Cardiac muscle cell (in vitro differentiated cells and primary cell): Measurements from ENCODE around the gene PACS2. TPM values are rescaled to one million over a fixed set of nuclear protein-coding genes. Genes with fewer than 3 reads are reported as not detected.

ENCODE experiments used
- DNase-seq, 2 donors: peaks; one replicate each; pipeline versions ENCODE4 v3.0.0 to v3.0.0-alpha.2; 2010 to 2017; ENCODE audit warnings: low read depth in 1 of 2, low spot score in 1 of 2
- H3K27ac ChIP-seq: fragments of 200-600 bp; sonication (generic); 2 replicates; pipeline ENCODE4 v1.5.1; 2016
- H3K27me3 ChIP-seq: fragments of 200-600 bp; sonication (generic); 2 replicates; pipeline ENCODE4 v1.6.0; 2016; ENCODE audit warnings: control low read depth
- H3K36me3 ChIP-seq: fragments of 200-600 bp; sonication (generic); 2 replicates; pipeline ENCODE4 v1.5.1; 2016; ENCODE audit warnings: control low read depth
- H3K4me1 ChIP-seq: fragments of 200-600 bp; sonication (generic); 2 replicates; pipeline ENCODE4 v1.8.1; 2017; ENCODE audit warnings: low read depth, mild to moderate bottlenecking, mixed run types
- H3K4me3 ChIP-seq: fragments of 200-600 bp; sonication (generic); 2 replicates; pipeline ENCODE4 v1.5.1; 2016; ENCODE audit warnings: mild to moderate bottlenecking
- H3K9me3 ChIP-seq: fragments of 200-600 bp; sonication (generic); 2 replicates; pipeline ENCODE4 v1.5.1; 2017; ENCODE audit warnings: low read depth, mild to moderate bottlenecking, control low read depth
- polyA plus RNA-seq: library from polyadenylated mRNA; unstranded; fragments of >200 nt; fragmentation: Nextera tagmentation; extraction: Ambion mirVana; gene quantifications from 2 replicates; pipeline ENCODE4 v1.2.1, GENCODE V29; 2016
- total RNA-seq: library from RNA; depleted of rRNA; stranded (reverse); fragments of >200 nt; gene quantifications from 2 replicates; pipeline ENCODE4 v1.2.3, GENCODE V29; 2016
- TF ChIP-seq, protein P1 (sequence below): IDR thresholded peaks from 2 replicates; pipeline ENCODE4 v1.5.1; 2012; ENCODE audit warnings: low read depth, mild to moderate bottlenecking, low read length

The PACS2 gene
- total and polyA plus RNA-seq, 2 experiments from 2014 or later: 66.1 to 144 TPM

DNA sequence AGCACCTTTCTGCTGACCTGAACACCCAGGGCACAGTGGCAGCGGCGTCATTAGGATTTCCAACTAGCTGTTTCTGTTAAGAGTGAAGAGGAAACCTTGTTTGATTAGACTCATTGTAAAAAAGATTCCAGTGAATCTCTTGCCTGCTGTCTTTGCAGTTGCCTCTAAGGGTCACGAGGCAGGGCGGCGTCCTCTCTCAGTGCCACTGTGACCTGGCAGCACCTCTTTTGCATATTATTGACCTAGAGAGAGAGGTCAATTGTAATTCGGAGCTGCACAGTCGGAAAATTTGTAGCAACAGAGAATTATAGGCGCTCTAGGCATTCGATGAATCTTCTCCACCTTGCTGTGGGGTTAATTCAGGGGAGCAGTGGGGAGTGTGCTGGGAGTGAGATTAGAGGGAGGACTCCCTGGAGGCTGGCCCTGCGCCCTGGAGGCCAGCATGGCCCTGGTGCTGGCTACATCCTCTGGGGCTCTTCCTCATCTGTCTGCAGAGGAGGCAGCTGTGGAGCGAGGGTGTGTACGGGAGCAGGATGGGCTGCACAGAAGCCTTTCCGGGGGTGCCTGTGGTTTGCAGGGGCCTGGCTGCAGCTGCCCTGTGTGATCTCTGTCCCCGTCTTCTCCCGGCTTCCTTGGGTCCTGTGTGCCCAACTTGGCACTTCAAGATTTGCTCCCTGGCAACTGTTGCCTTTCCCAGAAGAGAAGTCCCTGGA is 14.3 kb downstream of the PACS2 start:
- no peak for DNase-seq
- Histone ChIP-seq H3K9me3 (no peaks in the 10 kb centered on the region), H3K4me3 (no peak overlapping the region), H3K36me3 (no peaks in the 10 kb centered on the region), H3K27ac (no peak overlapping the region), H3K4me1 (peaks cover 42% of the 10 kb centered on the region), H3K27me3 (no peaks in the 10 kb centered on the region)
- TF ChIP-seq, protein P1, sequence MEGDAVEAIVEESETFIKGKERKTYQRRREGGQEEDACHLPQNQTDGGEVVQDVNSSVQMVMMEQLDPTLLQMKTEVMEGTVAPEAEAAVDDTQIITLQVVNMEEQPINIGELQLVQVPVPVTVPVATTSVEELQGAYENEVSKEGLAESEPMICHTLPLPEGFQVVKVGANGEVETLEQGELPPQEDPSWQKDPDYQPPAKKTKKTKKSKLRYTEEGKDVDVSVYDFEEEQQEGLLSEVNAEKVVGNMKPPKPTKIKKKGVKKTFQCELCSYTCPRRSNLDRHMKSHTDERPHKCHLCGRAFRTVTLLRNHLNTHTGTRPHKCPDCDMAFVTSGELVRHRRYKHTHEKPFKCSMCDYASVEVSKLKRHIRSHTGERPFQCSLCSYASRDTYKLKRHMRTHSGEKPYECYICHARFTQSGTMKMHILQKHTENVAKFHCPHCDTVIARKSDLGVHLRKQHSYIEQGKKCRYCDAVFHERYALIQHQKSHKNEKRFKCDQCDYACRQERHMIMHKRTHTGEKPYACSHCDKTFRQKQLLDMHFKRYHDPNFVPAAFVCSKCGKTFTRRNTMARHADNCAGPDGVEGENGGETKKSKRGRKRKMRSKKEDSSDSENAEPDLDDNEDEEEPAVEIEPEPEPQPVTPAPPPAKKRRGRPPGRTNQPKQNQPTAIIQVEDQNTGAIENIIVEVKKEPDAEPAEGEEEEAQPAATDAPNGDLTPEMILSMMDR: no peak

DNA sequence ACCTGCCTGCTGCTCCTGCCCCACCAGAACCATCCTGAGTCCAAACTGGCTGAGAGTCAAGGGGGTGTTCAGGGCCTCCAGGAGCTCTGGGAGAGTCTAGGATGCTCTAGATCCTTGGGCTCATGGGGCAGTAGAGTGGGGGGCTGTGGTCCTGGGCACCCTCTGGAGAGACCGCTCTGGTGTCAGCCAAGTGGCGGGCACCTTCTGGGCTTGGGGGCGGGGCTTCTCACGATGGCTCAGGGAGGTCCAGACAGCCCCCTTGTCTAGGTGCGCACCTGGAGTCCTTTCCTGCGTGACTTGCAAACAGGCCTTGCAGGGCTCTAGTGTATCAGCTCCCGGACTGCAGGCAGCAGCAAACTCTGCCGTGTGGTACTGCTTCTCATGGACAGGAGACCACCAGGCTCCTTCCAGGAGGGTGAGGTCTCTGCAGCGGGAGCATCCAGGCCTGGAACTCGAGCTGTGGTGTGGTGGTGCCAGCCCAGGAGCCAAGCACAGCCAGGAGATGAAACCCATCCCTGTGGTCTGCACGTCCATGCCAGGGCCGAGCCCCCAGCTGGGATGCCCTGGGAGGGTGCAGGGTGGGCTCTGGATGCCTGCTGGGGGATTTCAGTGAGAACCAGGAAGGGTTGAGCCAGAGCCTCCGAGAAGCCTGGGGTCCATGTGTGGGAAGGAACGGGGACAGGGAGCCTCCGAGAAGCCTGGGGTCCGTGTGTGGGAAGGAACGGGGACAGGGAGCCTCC is 15.0 kb downstream of the PACS2 start:
- DNase-seq: no peak
- TF ChIP-seq, protein P1: no peak
- H3K27me3 ChIP-seq: no peaks in the 10 kb centered on the region
- H3K27ac ChIP-seq: no peak overlapping the region
- peaks cover 40% of the 10 kb centered on the region for H3K4me1 ChIP-seq
- H3K4me3 ChIP-seq: no peak overlapping the region
- no peaks in the 10 kb centered on the region for H3K36me3 ChIP-seq
- H3K9me3 ChIP-seq: no peaks in the 10 kb centered on the region

DNA sequence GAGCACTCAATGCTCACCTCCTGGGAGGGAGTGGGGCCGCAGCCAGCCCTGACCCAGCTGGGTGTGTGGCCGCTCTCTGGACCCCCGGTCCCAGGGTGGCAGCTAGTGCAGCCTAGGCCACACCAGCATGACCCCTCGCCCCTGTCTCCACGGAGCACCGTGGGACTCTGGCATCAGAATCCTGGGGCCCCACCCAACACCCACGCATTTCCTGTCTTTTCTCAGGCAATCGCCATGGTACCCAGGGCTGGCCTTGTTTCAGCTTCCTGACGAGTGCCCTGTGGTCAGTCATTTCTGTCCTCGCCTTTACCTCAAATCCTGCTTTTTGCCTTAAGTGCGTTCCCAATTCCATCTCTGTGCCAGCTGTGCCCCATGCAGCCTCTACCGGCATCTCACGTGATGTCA is 15.9 kb downstream of the PACS2 start:
- TF ChIP-seq, protein P1: no peak
- peak in 1 of 2 donors; percentile 66 for DNase-seq
- H3K27ac ChIP-seq: no peak overlapping the region

GRCh38 chr14:105331575-105332349 is 17.2 kb downstream of the PACS2 start:
- Histone ChIP-seq H3K9me3 (no peaks in the 10 kb centered on the region), H3K27me3 (no peaks in the 10 kb centered on the region), H3K36me3 (no peaks in the 10 kb centered on the region), H3K27ac (no peak overlapping the region), H3K4me3 (no peak overlapping the region), H3K4me1 (peaks cover 20% of the 10 kb centered on the region)
- TF ChIP-seq, protein P1: no peak
- no peak for DNase-seq

More for the DNA sequence above, 15.9 kb downstream of the PACS2 start:
- Histone ChIP-seq H3K27me3 (no peaks in the 10 kb centered on the region), H3K4me3 (no peak overlapping the region), H3K36me3 (no peaks in the 10 kb centered on the region), H3K4me1 (peaks cover 31% of the 10 kb centered on the region), H3K9me3 (no peaks in the 10 kb centered on the region)

- H3K4me1 ChIP-seq: peaks cover 14% of the 10 kb centered on the region
- no peak overlapping the region for H3K27ac ChIP-seq
These were observed 17.9 kb downstream of the PACS2 start for GRCh38 chr14:105332350-105332874.

More at GRCh38 chr14:105332350-105332874, 17.9 kb downstream of the PACS2 start:
- H3K9me3 ChIP-seq: no peaks in the 10 kb centered on the region
- no peak overlapping the region for H3K4me3 ChIP-seq
- TF ChIP-seq, protein P1: no peak
- H3K36me3 ChIP-seq: no peaks in the 10 kb centered on the region
- no peaks in the 10 kb centered on the region for H3K27me3 ChIP-seq
- no peak for DNase-seq
